Measurements from ENCODE around the gene RUNX1. TPM values are rescaled to one million over a fixed set of nuclear protein-coding genes. Genes with fewer than 3 reads are reported as not detected.

The RUNX1 gene
- total RNA-seq, 2 donors from 2014 or later, result 23.0 to 25.8 TPM

- no peak for DNase-seq (ENCODE audit: low spot score)
- H3K9me3 ChIP-seq, result no peaks in the 10 kb centered on the region
- H3K27ac ChIP-seq, result no peak overlapping the region
- no peaks in the 10 kb centered on the region for H3K4me1 ChIP-seq (replicated peaks)
- no peak overlapping the region for H3K4me3 ChIP-seq
- peaks cover 3% of the 10 kb centered on the region for H3K27me3 ChIP-seq (replicated peaks; ENCODE audit: insufficient read depth)
- intact Hi-C loops (cut with DNase I), result no loop called here
- TF ChIP-seq CTCF (IDR thresholded peaks at IDR 0.05) (no peak), POLR2AphosphoS5 (IDR thresholded peaks at IDR 0.05) (no peak), POLR2A (IDR thresholded peaks at IDR 0.05) (no peak)
- WGBS, result 72% methylated on average over 11 of the region's 11 CpGs
- H3K36me3 ChIP-seq, result no peaks in the 10 kb centered on the region
Measured at GRCh38 chr21:34782506-34783360, 266.4 kb downstream of the RUNX1 start.

GRCh38 chr21:34781526-34781925, 267.6 kb downstream of the RUNX1 start:
- intact Hi-C loops (cut with DNase I), result no loop called here
- no peaks in the 10 kb centered on the region for H3K36me3 ChIP-seq
- no peaks in the 10 kb centered on the region for H3K4me1 ChIP-seq (replicated peaks)
- DNase-seq (ENCODE audit: low spot score), result no peak
- H3K9me3 ChIP-seq, result no peaks in the 10 kb centered on the region
- H3K4me3 ChIP-seq, result no peak overlapping the region
- TF ChIP-seq POLR2AphosphoS5 (IDR thresholded peaks at IDR 0.05), result no peak
- no peak for TF ChIP-seq CTCF (IDR thresholded peaks at IDR 0.05)
- no peak for TF ChIP-seq POLR2A (IDR thresholded peaks at IDR 0.05)
- peaks cover 3% of the 10 kb centered on the region for H3K27me3 ChIP-seq (replicated peaks; ENCODE audit: insufficient read depth)
- no peak overlapping the region for H3K27ac ChIP-seq
- WGBS, result 73% methylated on average over 7 of the region's 7 CpGs

GRCh38 chr21:34779860-34780259, 269.2 kb downstream of the RUNX1 start:
- Histone ChIP-seq H3K27me3 (replicated peaks; ENCODE audit: insufficient read depth) (peaks cover 3% of the 10 kb centered on the region), H3K27ac (no peak overlapping the region), H3K4me1 (replicated peaks) (no peaks in the 10 kb centered on the region), H3K4me3 (no peak overlapping the region), H3K36me3 (no peaks in the 10 kb centered on the region), H3K9me3 (no peaks in the 10 kb centered on the region)
- intact Hi-C loops (cut with DNase I), result no loop called here
- 35% methylated on average over 2 of the region's 2 CpGs for WGBS
- TF ChIP-seq CTCF (IDR thresholded peaks at IDR 0.05) (no peak), POLR2A (IDR thresholded peaks at IDR 0.05) (no peak), POLR2AphosphoS5 (IDR thresholded peaks at IDR 0.05) (no peak)
- DNase-seq (ENCODE audit: low spot score), result no peak

GRCh38 chr21:34775793-34776192, 273.3 kb downstream of the RUNX1 start:
- WGBS, result 33% methylated on average over 7 of the region's 7 CpGs
- intact Hi-C loops (cut with DNase I), result no loop called here
- Histone ChIP-seq H3K36me3 (no peaks in the 10 kb centered on the region), H3K4me3 (no peak overlapping the region), H3K9me3 (no peaks in the 10 kb centered on the region), H3K27ac (no peak overlapping the region), H3K27me3 (replicated peaks; ENCODE audit: insufficient read depth) (peaks cover 3% of the 10 kb centered on the region), H3K4me1 (replicated peaks) (no peaks in the 10 kb centered on the region)
- DNase-seq (ENCODE audit: low spot score), result no peak
- TF ChIP-seq CTCF (IDR thresholded peaks at IDR 0.05) (no peak), POLR2A (IDR thresholded peaks at IDR 0.05) (no peak), POLR2AphosphoS5 (IDR thresholded peaks at IDR 0.05) (no peak)

- TF ChIP-seq POLR2AphosphoS5 (IDR thresholded peaks at IDR 0.05) (no peak), POLR2A (IDR thresholded peaks at IDR 0.05) (no peak), CTCF (IDR thresholded peaks at IDR 0.05) (no peak)
- Histone ChIP-seq H3K27ac (no peak overlapping the region), H3K27me3 (replicated peaks; ENCODE audit: insufficient read depth) (peaks cover 3% of the 10 kb centered on the region), H3K9me3 (no peaks in the 10 kb centered on the region), H3K36me3 (no peaks in the 10 kb centered on the region), H3K4me1 (replicated peaks) (no peaks in the 10 kb centered on the region), H3K4me3 (no peak overlapping the region)
- WGBS, result 50% methylated on average over 2 of the region's 2 CpGs
- no peak for DNase-seq (ENCODE audit: low spot score)
- intact Hi-C loops (cut with DNase I), result no loop called here
Measured at GRCh38 chr21:34774750-34775149, 274.4 kb downstream of the RUNX1 start.
